Mucosa of descending colon (tissue), 3 donors: ENCODE data around the gene DIPK2A. TPM values are rescaled to one million over a fixed set of nuclear protein-coding genes. Genes with fewer than 3 reads are reported as not detected.
A peak's percentile ranks its signal among the peaks of the same experiment; 100 is the strongest.

Experiments
- ATAC-seq: fragments of 200-7000 bp; cut with Tn5 transposase; one replicate; pipeline ENCODE4 v1.9.1; 2020; ENCODE audit warnings: mild to moderate bottlenecking, moderate library complexity
- DNase-seq, 3 donors: peaks; one replicate each; pipeline ENCODE4 v3.0.0-alpha.2; 2020
- H3K36me3 ChIP-seq: fragments of 200-600 bp; one replicate; pipeline ENCODE4 v1.8.0; 2021; ENCODE audit warnings: low read depth, mild to moderate bottlenecking
- H3K4me1 ChIP-seq: fragments of 200-600 bp; one replicate; pipeline ENCODE4 v1.8.0; 2021; ENCODE audit warnings: low read depth, mild to moderate bottlenecking
- H3K4me3 ChIP-seq: fragments of 200-600 bp; one replicate; pipeline ENCODE4 v1.8.0; 2021; ENCODE audit warnings: mild to moderate bottlenecking
- H3K9me3 ChIP-seq: fragments of 200-600 bp; one replicate; pipeline ENCODE4 v1.8.0; 2021; ENCODE audit warnings: mild to moderate bottlenecking
- CTCF ChIP-seq: fragments of 200-600 bp; IDR thresholded peaks from one replicate; pipeline ENCODE4 v1.8.0; 2022; ENCODE audit warnings: antibody characterized with exemption, mild to moderate bottlenecking
- intact Hi-C, 2 donors: fragments of 100-400 bp; cut with DNase I in 1 of 2; cut with micrococcal nuclease in 1 of 2; formaldehyde crosslinking; loops; one replicate each; pipeline versions ENCODE4 v1.11.0 to v1.11.1; 2022; cut with DNase I, micrococcal nuclease
- total RNA-seq, 3 donors: library from RNA; stranded (reverse); fragmentation: NEBNext Ultra II Directional in 2 of 3; extraction: Animal tissue kit (Norgen Biotek cat#: 25700) in 2 of 3; gene quantifications; one replicate each; pipeline versions ENCODE4 v1.2.1 to v1.2.4, GENCODE V29; 2021 to 2023
- donor health status: DM: no; HTN: no; CAD: no; lungs with moderate emphysema.
- donor health status: DM: no; HTN: no; CAD: no.
- donor health status: DM: no; HTN: yes; CAD: no.

The DIPK2A gene
- total RNA-seq, 3 donors from 2014 or later, result 14.2 to 30.1 (median 14.7) TPM

- intact Hi-C loops, result no loop called here
Measured at GRCh38 chr3:143989461-143989860, 17.8 kb downstream of the DIPK2A start.

GRCh38 chr3:143991713-143992112 lies 20.1 kb downstream of the DIPK2A start:
- ATAC-seq (no peak), DNase-seq (no peak)
- Histone ChIP-seq H3K36me3 (no peaks in the 10 kb centered on the region), H3K4me1 (no peaks in the 10 kb centered on the region), H3K9me3 (no peaks in the 10 kb centered on the region), H3K4me3 (no peak overlapping the region)
- no peak for TF ChIP-seq CTCF
- intact Hi-C loops, result no loop called here

More at GRCh38 chr3:143989461-143989860, 17.8 kb downstream of the DIPK2A start:
- Histone ChIP-seq H3K36me3 (no peaks in the 10 kb centered on the region), H3K9me3 (no peaks in the 10 kb centered on the region), H3K4me3 (no peak overlapping the region), H3K4me1 (no peaks in the 10 kb centered on the region)
- no peak for ATAC-seq
- TF ChIP-seq CTCF, result no peak
- no peak for DNase-seq

GRCh38 chr3:143998266-143998665 lies 26.6 kb downstream of the DIPK2A start:
- H3K4me1 ChIP-seq, result no peaks in the 10 kb centered on the region
- TF ChIP-seq CTCF, result no peak
- ATAC-seq, result peak; percentile 15
- intact Hi-C loops, result no loop called here
- no peaks in the 10 kb centered on the region for H3K36me3 ChIP-seq
- H3K9me3 ChIP-seq, result no peaks in the 10 kb centered on the region
- H3K4me3 ChIP-seq, result no peak overlapping the region
- peak in 1 of 3 donors; percentile 14 for DNase-seq

GRCh38 chr3:144003051-144003450 lies 31.4 kb downstream of the DIPK2A start:
- no peak for TF ChIP-seq CTCF
- no peak overlapping the region for H3K4me3 ChIP-seq
- ATAC-seq (no peak), DNase-seq (no peak)
- H3K4me1 ChIP-seq, result no peaks in the 10 kb centered on the region
- no peaks in the 10 kb centered on the region for H3K36me3 ChIP-seq
- intact Hi-C loops, result no loop called here
- no peaks in the 10 kb centered on the region for H3K9me3 ChIP-seq

GRCh38 chr3:144010371-144010770 lies 38.7 kb downstream of the DIPK2A start:
- no peak for TF ChIP-seq CTCF
- Histone ChIP-seq H3K4me3 (no peak overlapping the region), H3K4me1 (no peaks in the 10 kb centered on the region), H3K9me3 (no peaks in the 10 kb centered on the region), H3K36me3 (no peaks in the 10 kb centered on the region)
- intact Hi-C loops, result no loop called here
- DNase-seq, result no peak
- ATAC-seq, result no peak

GRCh38 chr3:144011251-144011799 lies 39.7 kb downstream of the DIPK2A start:
- no peak for TF ChIP-seq CTCF
- intact Hi-C loops, result no loop called here
- H3K4me1 ChIP-seq, result no peaks in the 10 kb centered on the region
- H3K9me3 ChIP-seq, result no peaks in the 10 kb centered on the region
- DNase-seq (no peak), ATAC-seq (no peak)
- no peak overlapping the region for H3K4me3 ChIP-seq
- H3K36me3 ChIP-seq, result no peaks in the 10 kb centered on the region
